Ishikawa (cell line): ENCODE results near the gene SORBS2.

Experiments used
- CEBPB ChIP-seq: IDR thresholded peaks from 2 replicates; pipeline ENCODE4 v1.6.1; 2012
- CREB1 ChIP-seq: IDR thresholded peaks from 2 replicates; pipeline ENCODE4 v1.6.1; 2012; ENCODE audit warnings: low read depth
- EGR1 ChIP-seq: IDR thresholded peaks from 2 replicates; pipeline ENCODE4 v1.6.1; 2012
- EP300 ChIP-seq: IDR thresholded peaks from 2 replicates; pipeline ENCODE4 v1.6.1; 2012; ENCODE audit warnings: borderline replicate concordance
- FOXM1 ChIP-seq: IDR thresholded peaks from 2 replicates; pipeline ENCODE4 v1.6.1; 2012; ENCODE audit warnings: low read depth, borderline replicate concordance
- NFIC ChIP-seq: IDR thresholded peaks from 2 replicates; pipeline ENCODE4 v1.6.1; 2012
- RAD21 ChIP-seq: IDR thresholded peaks from 2 replicates; pipeline ENCODE4 v1.6.1; 2012; ENCODE audit warnings: low read depth
- TAF1 ChIP-seq: IDR thresholded peaks from 2 replicates; pipeline ENCODE4 v1.6.1; 2012; ENCODE audit warnings: low read depth, mild to moderate bottlenecking
- TCF12 ChIP-seq: IDR thresholded peaks from 2 replicates; pipeline ENCODE4 v1.6.1; 2012; ENCODE audit warnings: low read depth
- TEAD4 ChIP-seq: IDR thresholded peaks from 2 replicates; pipeline ENCODE4 v1.6.1; 2012
- USF1 ChIP-seq: IDR thresholded peaks from 2 replicates; pipeline ENCODE4 v1.6.1; 2012
- YY1 ChIP-seq: IDR thresholded peaks from 2 replicates; pipeline ENCODE4 v1.6.1; 2012; ENCODE audit warnings: low read depth
- ZBTB7A ChIP-seq: IDR thresholded peaks from 2 replicates; pipeline ENCODE4 v1.6.1; 2012; ENCODE audit warnings: low read depth
- TF ChIP-seq, protein P1 (sequence below): IDR thresholded peaks from 2 replicates; pipeline ENCODE4 v1.6.1; 2012
- TF ChIP-seq, protein P2 (sequence below): IDR thresholded peaks from 2 replicates; pipeline ENCODE4 v1.6.1; 2012; ENCODE audit warnings: low read depth, mild to moderate bottlenecking

SORBS2 gene

GRCh38 chr4:185623444-185624258 lies 188.3 kb downstream of the SORBS2 start:
- TF ChIP-seq FOXM1 (no peak), TEAD4 (no peak)

GRCh38 chr4:185608185-185608584 lies 203.8 kb downstream of the SORBS2 start:
- TF ChIP-seq, protein P1, sequence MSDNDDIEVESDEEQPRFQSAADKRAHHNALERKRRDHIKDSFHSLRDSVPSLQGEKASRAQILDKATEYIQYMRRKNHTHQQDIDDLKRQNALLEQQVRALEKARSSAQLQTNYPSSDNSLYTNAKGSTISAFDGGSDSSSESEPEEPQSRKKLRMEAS, result no peak
- TF ChIP-seq NFIC (no peak), CREB1 (no peak), TCF12 (no peak), FOXM1 (no peak), CEBPB (no peak), TEAD4 (no peak), USF1 (no peak), RAD21 (no peak), EGR1 (no peak), ZBTB7A (no peak), YY1 (no peak), TAF1 (no peak), EP300 (no peak)
- TF ChIP-seq, protein P2, sequence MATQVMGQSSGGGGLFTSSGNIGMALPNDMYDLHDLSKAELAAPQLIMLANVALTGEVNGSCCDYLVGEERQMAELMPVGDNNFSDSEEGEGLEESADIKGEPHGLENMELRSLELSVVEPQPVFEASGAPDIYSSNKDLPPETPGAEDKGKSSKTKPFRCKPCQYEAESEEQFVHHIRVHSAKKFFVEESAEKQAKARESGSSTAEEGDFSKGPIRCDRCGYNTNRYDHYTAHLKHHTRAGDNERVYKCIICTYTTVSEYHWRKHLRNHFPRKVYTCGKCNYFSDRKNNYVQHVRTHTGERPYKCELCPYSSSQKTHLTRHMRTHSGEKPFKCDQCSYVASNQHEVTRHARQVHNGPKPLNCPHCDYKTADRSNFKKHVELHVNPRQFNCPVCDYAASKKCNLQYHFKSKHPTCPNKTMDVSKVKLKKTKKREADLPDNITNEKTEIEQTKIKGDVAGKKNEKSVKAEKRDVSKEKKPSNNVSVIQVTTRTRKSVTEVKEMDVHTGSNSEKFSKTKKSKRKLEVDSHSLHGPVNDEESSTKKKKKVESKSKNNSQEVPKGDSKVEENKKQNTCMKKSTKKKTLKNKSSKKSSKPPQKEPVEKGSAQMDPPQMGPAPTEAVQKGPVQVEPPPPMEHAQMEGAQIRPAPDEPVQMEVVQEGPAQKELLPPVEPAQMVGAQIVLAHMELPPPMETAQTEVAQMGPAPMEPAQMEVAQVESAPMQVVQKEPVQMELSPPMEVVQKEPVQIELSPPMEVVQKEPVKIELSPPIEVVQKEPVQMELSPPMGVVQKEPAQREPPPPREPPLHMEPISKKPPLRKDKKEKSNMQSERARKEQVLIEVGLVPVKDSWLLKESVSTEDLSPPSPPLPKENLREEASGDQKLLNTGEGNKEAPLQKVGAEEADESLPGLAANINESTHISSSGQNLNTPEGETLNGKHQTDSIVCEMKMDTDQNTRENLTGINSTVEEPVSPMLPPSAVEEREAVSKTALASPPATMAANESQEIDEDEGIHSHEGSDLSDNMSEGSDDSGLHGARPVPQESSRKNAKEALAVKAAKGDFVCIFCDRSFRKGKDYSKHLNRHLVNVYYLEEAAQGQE, result no peak

GRCh38 chr4:185602397-185602796 lies 209.6 kb downstream of the SORBS2 start:
- TF ChIP-seq TEAD4 (no peak), YY1 (no peak), NFIC (no peak), CEBPB (no peak)

- no peak for TF ChIP-seq TCF12
- TF ChIP-seq FOXM1, result no peak
- TF ChIP-seq TEAD4, result no peak
- no peak for TF ChIP-seq USF1
- TF ChIP-seq ZBTB7A, result no peak
- no peak for TF ChIP-seq EP300
- no peak for TF ChIP-seq YY1
- no peak for TF ChIP-seq EGR1
- TF ChIP-seq CREB1, result no peak
- TF ChIP-seq NFIC, result no peak
Observed at GRCh38 chr4:185600801-185601434, 211.1 kb downstream of the SORBS2 start.

DNA sequence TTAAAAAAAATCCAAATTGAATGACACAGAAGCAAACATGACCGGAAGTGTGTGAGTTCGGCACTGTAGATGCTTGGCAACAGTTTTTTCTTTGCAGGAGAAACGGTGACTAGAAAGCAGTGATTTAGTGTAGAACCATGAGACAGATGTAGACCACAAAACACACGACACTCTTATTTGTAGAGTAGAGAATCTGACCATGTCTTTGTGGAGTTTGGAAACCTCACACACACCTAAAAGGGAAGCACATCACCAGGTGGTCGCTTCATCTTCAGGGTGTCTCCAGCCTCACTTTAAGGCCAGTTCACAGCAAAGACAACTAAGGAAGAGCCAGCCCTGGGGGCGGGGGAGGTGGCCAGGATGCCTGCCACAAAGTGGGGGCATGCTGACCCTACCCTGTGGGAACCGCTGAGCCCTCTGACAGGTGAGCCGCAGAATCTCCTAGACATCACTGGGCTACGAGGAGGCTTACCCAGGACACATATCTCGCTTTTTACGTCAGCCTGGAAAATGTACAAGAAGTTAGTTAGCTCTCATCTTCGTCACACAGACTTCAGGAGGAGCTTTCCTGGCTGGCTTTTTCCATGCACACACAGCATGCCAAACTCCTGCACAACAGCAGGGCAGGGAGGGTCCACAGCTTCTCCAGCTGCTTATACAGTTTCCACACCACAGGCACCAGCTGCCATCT lies 212.3 kb downstream of the SORBS2 start:
- TF ChIP-seq CEBPB, result no peak
- TF ChIP-seq FOXM1, result no peak
- TF ChIP-seq EGR1, result no peak
- no peak for TF ChIP-seq YY1
- TF ChIP-seq NFIC, result no peak
- no peak for TF ChIP-seq ZBTB7A
- no peak for TF ChIP-seq CREB1
- TF ChIP-seq TEAD4, result no peak
- no peak for TF ChIP-seq RAD21
- no peak for TF ChIP-seq USF1
- TF ChIP-seq TAF1, result no peak
- TF ChIP-seq EP300, result no peak
- TF ChIP-seq TCF12, result no peak
- TF ChIP-seq, protein P2, result no peak
- TF ChIP-seq, protein P1, result no peak
